ENCODE results near the gene LHX8. TPM values are rescaled to one million over a fixed set of nuclear protein-coding genes. Genes with fewer than 3 reads are reported as not detected.

LHX8 gene
- total and polyA plus RNA-seq, 2 donors (not counting 1 experiment from before 2014, with no cell fraction given): not detected

- TF ChIP-seq CTCF (IDR thresholded peaks at IDR 0.05): no peak
- no peak for TF ChIP-seq EZH2 (IDR thresholded peaks at IDR 0.05; ENCODE audit: borderline replicate concordance, insufficient read depth, low read depth, low read length, poor library complexity, severe bottlenecking)
- Histone ChIP-seq H3K79me2 (ENCODE audit: control insufficient read depth, insufficient read depth, low read length) (no peaks in the 10 kb centered on the region), H3K36me3 (replicated peaks in 1 of 2; ENCODE audit: control extremely low read depth in 1 of 2, control insufficient read depth in 1 of 2, extremely low read depth in 1 of 2, insufficient read depth in 2 of 2, low read length in 1 of 2) (no peaks in the 10 kb centered on the region), H3K9me3 (ENCODE audit: control extremely low read depth in 1 of 3, control insufficient read depth in 2 of 3, insufficient read depth in 1 of 3, low read length in 2 of 3) (peaks cover 0 to 26% (median 0%) of the 10 kb centered on the region in 3 donors), H3K9ac (ENCODE audit: low read length) (no peak overlapping the region), H3K4me3 (ENCODE audit: control extremely low read depth in 1 of 5, extremely low read depth in 1 of 5, insufficient read depth in 1 of 5, low read depth in 2 of 5, low read length in 4 of 5) (no peak overlapping the region), H3K4me1 (ENCODE audit: control insufficient read depth in 2 of 2, insufficient read depth in 2 of 2, low read length in 2 of 2) (no peaks in the 10 kb centered on the region), H3K27ac (ENCODE audit: low read length in 2 of 2) (no peak overlapping the region), H2AFZ (ENCODE audit: insufficient read depth, low read depth, low read length, poor library complexity, severe bottlenecking) (no peak overlapping the region), H3K4me2 (replicated peaks; ENCODE audit: low read depth, low read length, poor library complexity, severe bottlenecking) (no peak overlapping the region), H3K27me3 (replicated peaks in 1 of 4; ENCODE audit: control extremely low read depth in 1 of 4, control insufficient read depth in 3 of 4, insufficient read depth in 4 of 4, low read length in 3 of 4) (peaks cover 0 to 44% (median 24%) of the 10 kb centered on the region in 4 experiments), H4K20me1 (ENCODE audit: control insufficient read depth, insufficient read depth, low read length, poor library complexity, severe bottlenecking) (no peaks in the 10 kb centered on the region)
- Mint-ChIP-seq H3K27me3 (peaks cover 44% of the 10 kb centered on the region), H3K9me3 (ENCODE audit: insufficient read depth) (no peaks in the 10 kb centered on the region), H3K27ac (no peak overlapping the region), H3K4me1 (no peaks in the 10 kb centered on the region), H3K4me3 (peak overlapping the region; percentile 3)
- ATAC-seq (ENCODE audit: low read depth): no peak
- intact Hi-C loops (cut with micrococcal nuclease): no loop called here
- ChIA-PET POLR2A (no interaction called here), CTCF (no interaction called here)
- WGBS (ENCODE audit: insufficient coverage): 38% methylated on average over 21 of the region's 23 CpGs
- no peak for DNase-seq
Observed at GRCh38 chr1:75124510-75124909, 9.7 kb upstream of the LHX8 start.

- ATAC-seq (ENCODE audit: low read depth): no peak
- 24% methylated on average over 38 of the region's 38 CpGs for WGBS (ENCODE audit: insufficient coverage)
- TF ChIP-seq CTCF (IDR thresholded peaks at IDR 0.05) (no peak), EZH2 (IDR thresholded peaks at IDR 0.05; ENCODE audit: borderline replicate concordance, insufficient read depth, low read depth, low read length, poor library complexity, severe bottlenecking) (no peak)
- intact Hi-C loops (cut with micrococcal nuclease): no loop called here
- Mint-ChIP-seq H3K27ac (no peak overlapping the region), H3K4me1 (no peaks in the 10 kb centered on the region), H3K27me3 (peaks cover 47% of the 10 kb centered on the region), H3K4me3 (no peak overlapping the region), H3K9me3 (ENCODE audit: insufficient read depth) (no peaks in the 10 kb centered on the region)
- Histone ChIP-seq H3K4me2 (replicated peaks; ENCODE audit: low read depth, low read length, poor library complexity, severe bottlenecking) (no peak overlapping the region), H3K4me3 (ENCODE audit: control extremely low read depth in 1 of 5, extremely low read depth in 1 of 5, insufficient read depth in 1 of 5, low read depth in 2 of 5, low read length in 4 of 5) (no peak overlapping the region), H3K79me2 (ENCODE audit: control insufficient read depth, insufficient read depth, low read length) (no peaks in the 10 kb centered on the region), H3K36me3 (replicated peaks in 1 of 2; ENCODE audit: control extremely low read depth in 1 of 2, control insufficient read depth in 1 of 2, extremely low read depth in 1 of 2, insufficient read depth in 2 of 2, low read length in 1 of 2) (no peaks in the 10 kb centered on the region), H3K27ac (ENCODE audit: low read length in 2 of 2) (no peak overlapping the region), H3K9ac (ENCODE audit: low read length) (no peak overlapping the region), H3K9me3 (ENCODE audit: control extremely low read depth in 1 of 3, control insufficient read depth in 2 of 3, insufficient read depth in 1 of 3, low read length in 2 of 3) (peaks cover 0 to 33% (median 0%) of the 10 kb centered on the region in 3 donors), H3K4me1 (ENCODE audit: control insufficient read depth in 2 of 2, insufficient read depth in 2 of 2, low read length in 2 of 2) (no peaks in the 10 kb centered on the region), H2AFZ (ENCODE audit: insufficient read depth, low read depth, low read length, poor library complexity, severe bottlenecking) (no peak overlapping the region), H3K27me3 (replicated peaks in 1 of 4; ENCODE audit: control extremely low read depth in 1 of 4, control insufficient read depth in 3 of 4, insufficient read depth in 4 of 4, low read length in 3 of 4) (peaks cover 0 to 51% (median 27%) of the 10 kb centered on the region in 4 experiments), H4K20me1 (ENCODE audit: control insufficient read depth, insufficient read depth, low read length, poor library complexity, severe bottlenecking) (no peaks in the 10 kb centered on the region)
- DNase-seq: no peak
- CTCF ChIA-PET: no interaction called here
- POLR2A ChIA-PET: no interaction called here
Observed at GRCh38 chr1:75125161-75125726, 8.9 kb upstream of the LHX8 start.
